Astrocyte of the hippocampus (primary cell): ENCODE data around the gene FAM169A.
A peak's percentile ranks its signal among the peaks of the same experiment; 100 is the strongest.
"Not testable (repeated sequence)": the region's sequence is repeated elsewhere in the genome, so short reads cannot be mapped to it uniquely, and the experiment has no call there.

Experiments
- DNase-seq: peaks from one replicate; pipeline ENCODE4 v3.0.0; 2011; ENCODE audit warnings: low read depth, low spot score

Gene FAM169A

GRCh38 chr5:74801941-74802340 is 64.2 kb downstream of the FAM169A start:
- DNase-seq = no peak

- DNase-seq = no peak
Observed at GRCh38 chr5:74801197-74801596, 65.0 kb downstream of the FAM169A start.

- peak; percentile 60 for DNase-seq
Observed at GRCh38 chr5:74798977-74799911, 66.9 kb downstream of the FAM169A start.

- not testable (repeated sequence) for DNase-seq
Observed at GRCh38 chr5:74791669-74792068, 74.5 kb downstream of the FAM169A start.

- no peak for DNase-seq
Observed at GRCh38 chr5:74787424-74787823, 78.8 kb downstream of the FAM169A start.

GRCh38 chr5:74786851-74787250 is 79.3 kb downstream of the FAM169A start:
- no peak for DNase-seq

GRCh38 chr5:74778609-74779008 is 87.6 kb downstream of the FAM169A start:
- no peak for DNase-seq

- DNase-seq = no peak
Observed at GRCh38 chr5:74772359-74772758, 93.8 kb downstream of the FAM169A start.

- peak; percentile 53 for DNase-seq
Observed at GRCh38 chr5:74767579-74767913, 98.6 kb downstream of the FAM169A start.

GRCh38 chr5:74766849-74767578 is 99.2 kb downstream of the FAM169A start, which contains the start of the genes GFM2 and NSA2:
Gene GFM2, minus strand, starts transcription at chr5:74767117. Its CDS starts 3,375 bp downstream, at chr5:74763742.
Gene NSA2, plus strand, starts transcription at chr5:74767249. Its CDS starts 112 bp downstream, at chr5:74767361.
- DNase-seq = peak; percentile 97

- peak; percentile 67 for DNase-seq
Observed at GRCh38 chr5:74766418-74766848, 99.8 kb downstream of the FAM169A start.

GRCh38 chr5:74765929-74766328 is 100.3 kb downstream of the FAM169A start:
- no peak for DNase-seq

GRCh38 chr5:74765201-74765600 is 101.0 kb downstream of the FAM169A start:
- DNase-seq = peak; percentile 25

GRCh38 chr5:74763504-74763903 is 102.7 kb downstream of the FAM169A start:
- DNase-seq = no peak

- DNase-seq = peak; percentile 72
Observed at GRCh38 chr5:74762599-74762998, 103.6 kb downstream of the FAM169A start.

- DNase-seq = no peak
Observed at GRCh38 chr5:74761241-74761640, 104.9 kb downstream of the FAM169A start.

GRCh38 chr5:74748742-74749141 is 117.4 kb downstream of the FAM169A start:
- not testable (repeated sequence) for DNase-seq

- no peak for DNase-seq
Observed at GRCh38 chr5:74738406-74738805, 127.8 kb downstream of the FAM169A start.

GRCh38 chr5:74736759-74737158 is 129.4 kb downstream of the FAM169A start:
- DNase-seq = no peak
